COLO829 (cell line): ENCODE measurements around the gene IL21.
"Not testable (repeated sequence)": the region's sequence is repeated elsewhere in the genome, so short reads cannot be mapped to it uniquely, and the experiment has no call there.

ENCODE experiments used
- DNase-seq: peaks from one replicate; pipeline ENCODE4 v3.0.0; 2012; ENCODE audit warnings: low spot score

Gene IL21

GRCh38 chr4:122621016-122621507 lies at the start of gene IL21:
Gene IL21, minus strand, starts transcription at chr4:122621066. Its CDS starts 55 bp downstream, at chr4:122621011.
- DNase-seq: no peak

DNA sequence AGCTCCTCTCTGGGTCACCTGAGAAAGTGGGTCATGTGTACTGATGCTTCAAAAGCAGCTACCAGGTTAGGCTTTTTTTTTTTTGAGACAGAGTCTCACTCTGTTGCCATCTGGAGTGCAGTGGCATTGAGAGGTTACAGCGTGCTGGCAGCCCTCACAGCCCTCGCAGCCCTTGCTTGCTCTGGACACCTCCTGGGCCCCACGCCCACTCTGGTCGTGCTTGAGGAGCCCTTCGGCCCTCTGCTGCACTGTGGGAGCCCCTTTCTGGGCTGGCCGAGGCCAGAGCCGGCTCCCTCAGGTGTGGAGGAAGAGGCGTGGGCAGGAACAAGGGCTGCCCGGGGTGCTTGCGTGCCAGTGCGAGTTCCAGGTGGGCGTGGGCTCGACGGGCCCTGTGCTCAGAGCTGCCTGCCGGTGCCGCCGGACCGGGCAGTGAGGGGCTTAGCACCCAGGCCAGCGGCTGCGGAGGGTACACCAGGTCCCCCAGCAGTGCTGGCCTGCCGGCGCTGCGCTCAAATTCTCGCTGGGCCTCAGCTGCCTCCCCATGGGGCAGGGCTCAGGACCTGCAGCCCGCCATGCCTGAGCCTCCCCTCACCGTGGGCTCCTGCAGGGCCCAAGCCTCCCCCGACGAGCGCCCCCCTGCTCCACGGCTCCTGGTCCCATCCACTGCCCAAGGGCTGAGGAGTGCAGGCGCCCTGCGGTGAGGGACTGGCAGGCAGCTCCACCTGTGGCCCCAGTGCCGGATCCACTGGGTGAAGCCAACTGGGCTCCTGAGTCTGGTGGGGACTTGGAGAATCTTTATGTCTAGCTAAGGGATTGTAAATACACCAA lies 49.3 kb upstream of the IL21 start:
- no peak for DNase-seq

GRCh38 chr4:122668241-122668640 lies 47.4 kb upstream of the IL21 start:
- no peak for DNase-seq

DNA sequence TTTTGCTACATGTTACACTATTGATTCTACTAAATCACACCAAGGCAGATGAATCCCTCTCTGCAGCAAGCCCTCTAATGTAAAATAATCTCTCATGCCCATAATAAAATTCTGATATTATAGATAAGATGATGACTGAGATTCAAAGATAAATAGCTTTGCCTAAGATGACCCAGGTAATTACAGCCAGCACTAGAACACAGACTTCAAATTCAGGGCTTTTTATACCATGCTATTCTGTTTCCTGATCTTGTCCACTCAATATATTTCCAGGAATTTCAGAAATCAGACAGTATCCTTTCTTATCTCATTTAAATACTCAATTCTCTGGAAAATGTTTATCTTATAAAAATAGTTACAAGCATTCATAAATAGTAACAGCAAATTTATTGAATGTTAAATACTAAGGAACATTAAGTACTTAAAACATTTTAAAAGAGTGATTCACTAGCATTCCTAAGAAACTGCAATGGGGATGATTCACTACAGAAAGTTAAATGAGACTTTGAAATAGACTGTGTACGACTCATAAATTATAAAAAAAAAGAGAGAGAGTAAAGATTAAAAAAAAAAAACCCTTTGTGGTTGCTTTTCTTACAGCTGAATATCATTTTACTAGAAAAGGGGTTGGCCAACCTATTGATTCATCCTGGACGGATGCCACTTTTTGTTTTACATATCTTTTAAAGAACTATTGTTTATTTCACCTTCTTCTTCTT lies 45.8 kb upstream of the IL21 start:
- DNase-seq: peak; percentile 96

DNA sequence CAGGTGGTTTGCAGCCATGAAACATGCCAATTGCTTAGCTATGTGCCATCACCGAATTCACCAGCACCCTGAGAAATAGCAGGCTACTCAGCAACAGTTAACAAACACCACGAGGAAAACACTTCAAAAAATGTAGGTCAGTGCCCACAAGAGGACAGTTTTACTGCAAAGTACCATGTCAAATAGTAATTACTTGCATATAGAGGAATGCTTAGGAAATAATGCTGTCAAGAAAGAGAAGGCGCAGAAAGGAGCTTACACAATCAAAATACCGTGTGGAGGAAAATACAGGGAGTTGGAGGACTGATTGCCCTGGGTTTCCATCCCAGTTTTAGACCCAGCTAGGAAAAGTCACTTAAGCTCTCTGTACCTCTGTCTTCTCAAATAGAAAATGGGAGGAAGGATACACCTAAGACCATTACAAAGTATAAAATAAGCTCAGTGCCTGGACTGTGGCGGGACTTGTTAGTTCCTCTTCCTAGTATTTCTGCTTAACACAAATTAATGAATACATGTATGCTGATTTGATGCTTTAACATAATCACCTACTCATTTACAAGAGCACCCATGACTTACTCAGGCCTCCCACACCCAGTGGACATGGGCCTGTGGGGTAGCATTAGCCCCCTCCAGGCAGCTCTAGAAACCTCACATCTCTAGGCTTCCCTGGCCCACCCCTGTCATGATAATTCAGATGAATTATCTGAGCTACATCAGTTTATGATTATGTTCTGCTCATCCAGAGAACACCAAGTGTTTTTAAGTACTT lies 44.5 kb upstream of the IL21 start:
- DNase-seq: no peak

- DNase-seq: no peak
These were observed 43.1 kb upstream of the IL21 start for GRCh38 chr4:122663814-122664610.

GRCh38 chr4:122663291-122663690 lies 42.4 kb upstream of the IL21 start:
- no peak for DNase-seq

GRCh38 chr4:122662701-122663100 lies 41.8 kb upstream of the IL21 start:
- no peak for DNase-seq

DNA sequence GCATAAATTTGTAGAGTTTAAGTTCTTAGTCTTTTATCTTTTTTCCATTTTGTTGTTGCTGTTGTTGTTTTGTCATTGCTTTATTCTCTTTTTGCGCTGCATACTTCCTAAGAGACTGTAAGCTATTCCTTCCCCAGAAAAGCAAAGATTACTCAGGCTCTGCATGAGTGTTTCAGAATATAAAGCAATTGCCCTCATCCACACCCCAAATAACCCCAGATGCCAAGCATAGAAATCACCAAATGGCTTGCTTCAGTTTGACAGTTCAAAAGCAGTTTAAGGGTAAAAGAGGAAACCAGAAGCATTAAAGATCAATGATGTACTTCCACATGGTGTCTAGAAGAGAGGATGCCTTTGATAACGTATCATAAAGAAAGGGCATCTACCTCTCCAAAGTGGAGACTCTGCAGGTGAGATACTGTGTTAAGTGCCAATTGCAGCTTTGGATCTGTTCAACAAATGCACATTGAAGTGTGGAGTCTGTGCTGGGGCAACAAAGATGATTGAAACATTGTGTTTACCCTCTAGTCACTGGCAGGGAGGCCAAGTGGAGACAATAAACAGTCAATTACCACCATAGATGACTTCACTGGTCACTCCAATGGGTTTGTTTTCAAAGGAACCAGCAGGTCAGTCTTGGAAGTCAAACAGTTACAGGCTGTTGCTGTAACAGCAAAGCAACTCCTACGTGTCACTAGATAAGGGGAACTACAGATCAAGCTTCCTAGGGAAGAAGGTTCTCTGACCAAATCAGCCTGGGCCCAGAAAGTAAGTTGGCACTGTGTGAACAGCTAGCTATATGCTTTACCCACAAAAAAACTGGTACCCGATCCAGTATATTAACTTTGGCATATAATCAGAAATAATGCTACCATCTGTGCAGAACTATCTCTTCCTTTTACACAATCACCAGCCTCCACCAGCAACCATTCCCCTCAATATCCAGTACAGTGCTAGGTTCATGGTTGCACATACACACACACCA lies 40.6 kb upstream of the IL21 start:
- no peak for DNase-seq

- DNase-seq: no peak
These were observed 38.0 kb upstream of the IL21 start for GRCh38 chr4:122658818-122659295.

- no peak for DNase-seq
These were observed 37.5 kb upstream of the IL21 start for GRCh38 chr4:122658377-122658776.

DNA sequence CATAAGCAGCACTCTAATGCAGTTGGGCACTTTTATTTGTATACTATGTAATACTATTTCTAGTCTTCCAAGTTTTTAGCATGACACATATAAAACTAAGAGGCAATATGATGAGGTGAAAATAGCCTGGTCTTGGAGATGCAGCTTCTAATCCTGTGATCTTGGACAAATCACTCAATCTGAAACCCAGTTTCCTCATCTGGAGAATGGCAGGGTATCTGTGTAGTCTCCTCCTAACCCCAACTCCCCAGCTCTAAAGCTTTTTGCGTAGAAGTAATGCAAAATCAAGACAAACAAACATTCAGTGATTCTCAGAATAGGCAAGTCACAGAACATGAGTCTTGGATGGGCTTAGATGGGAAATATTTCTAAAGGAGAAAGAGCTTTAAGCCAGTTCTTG lies 36.7 kb upstream of the IL21 start:
- DNase-seq: no peak

DNA sequence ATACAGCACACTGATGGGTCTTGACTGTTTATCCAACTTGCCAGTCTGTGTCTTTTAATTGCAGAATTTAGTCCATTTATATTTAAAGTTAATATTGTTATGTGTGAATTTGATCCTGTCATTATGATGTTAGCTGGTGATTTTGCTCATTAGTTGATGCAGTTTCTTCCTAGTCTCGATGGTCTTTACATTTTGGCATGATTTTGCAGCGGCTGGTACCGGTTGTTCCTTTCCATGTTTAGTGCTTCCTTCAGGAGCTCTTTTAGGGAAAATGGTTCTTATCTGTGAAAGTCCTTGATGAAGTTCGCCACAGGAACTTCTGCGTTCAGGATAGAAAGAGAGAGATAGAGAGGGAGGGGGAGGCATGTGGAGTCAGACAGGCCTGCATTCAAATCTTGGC lies 35.7 kb upstream of the IL21 start:
- not testable (repeated sequence) for DNase-seq

DNA sequence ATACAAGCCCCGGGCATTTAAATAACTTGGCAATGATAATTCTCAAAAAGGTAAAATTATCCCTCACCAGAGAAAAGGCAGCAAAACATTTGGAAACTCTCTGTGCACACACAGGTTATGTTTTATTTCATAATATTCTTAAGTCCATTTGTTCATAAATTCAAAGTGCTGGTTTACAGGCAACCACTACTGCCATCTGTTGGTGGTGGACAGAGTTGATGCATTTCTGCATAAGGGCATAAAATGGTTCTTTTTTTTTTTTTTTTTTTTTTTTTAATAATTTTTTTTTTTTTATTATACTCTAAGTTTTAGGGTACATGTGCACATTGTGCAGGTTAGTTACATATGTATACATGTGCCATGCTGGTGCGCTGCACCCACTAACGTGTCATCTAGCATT lies 31.5 kb upstream of the IL21 start:
- DNase-seq: peak; percentile 71

GRCh38 chr4:122650148-122650547 lies 29.3 kb upstream of the IL21 start:
- DNase-seq: no peak

GRCh38 chr4:122647656-122648055 lies 26.8 kb upstream of the IL21 start:
- DNase-seq: no peak

GRCh38 chr4:122643257-122643656 lies 22.4 kb upstream of the IL21 start:
- DNase-seq: no peak

- peak; percentile 59 for DNase-seq
These were observed 18.3 kb upstream of the IL21 start for GRCh38 chr4:122639181-122639580.

GRCh38 chr4:122636697-122637096 lies 15.8 kb upstream of the IL21 start:
- no peak for DNase-seq

- no peak for DNase-seq
These were observed 14.3 kb upstream of the IL21 start for GRCh38 chr4:122635205-122635604.
